ENCODE data around the gene MEF2C. TPM values are rescaled to one million over a fixed set of nuclear protein-coding genes. Genes with fewer than 3 reads are reported as not detected.

MEF2C gene
- total RNA-seq, 1 experiment from 2014 or later: 13.0 TPM

DNA sequence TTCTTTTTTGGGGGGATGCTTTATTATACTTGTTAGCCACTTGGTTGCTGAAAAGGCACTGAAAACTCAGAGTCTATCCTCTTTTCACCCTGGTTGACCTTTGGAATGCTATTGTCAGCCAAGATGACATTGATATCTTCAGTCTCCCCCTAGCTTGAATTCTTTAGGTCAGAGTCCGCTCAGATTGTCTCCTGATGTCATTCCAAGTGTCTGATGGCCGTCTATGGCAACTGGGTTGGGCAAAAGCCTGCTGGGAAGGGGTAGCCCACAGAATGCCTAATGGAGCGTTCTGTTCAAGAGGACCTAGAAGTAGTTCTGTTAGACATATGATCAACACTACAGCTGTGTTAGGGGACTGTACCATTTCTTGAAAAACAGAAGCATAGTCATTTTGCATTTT lies 9.7 kb upstream of the MEF2C start:
- H3K9ac ChIP-seq (ENCODE audit: low read length): no peak overlapping the region
- no peak overlapping the region for H3K4me2 ChIP-seq (ENCODE audit: low read length)
- CTCF ChIA-PET: no interaction called here
- H4K20me1 ChIP-seq (ENCODE audit: insufficient read depth): no peaks in the 10 kb centered on the region
- H3K4me1 ChIP-seq (ENCODE audit: control insufficient read depth in 1 of 2, insufficient read depth in 2 of 2, low read length in 2 of 2): no peaks in the 10 kb centered on the region
- no peaks in the 10 kb centered on the region for H3K79me2 ChIP-seq (ENCODE audit: insufficient read depth, low read length)
- H3K9me2 ChIP-seq (ENCODE audit: insufficient read depth): no peaks in the 10 kb centered on the region
- no peak for TF ChIP-seq POLR2A (IDR thresholded peaks at IDR 0.05; ENCODE audit: borderline replicate concordance, extremely low read depth, insufficient read depth, insufficient read length)
- TF ChIP-seq TCF7L2 (IDR thresholded peaks at IDR 0.05; ENCODE audit: borderline replicate concordance, extremely low read depth, insufficient read depth, insufficient read length): no peak
- no peak for TF ChIP-seq ELF1 (IDR thresholded peaks at IDR 0.05; ENCODE audit: borderline replicate concordance, low read depth)
- no peak for TF ChIP-seq POLR2AphosphoS5 (IDR thresholded peaks at IDR 0.05; ENCODE audit: low read depth, low read length)
- no peak for TF ChIP-seq CEBPB (IDR thresholded peaks at IDR 0.05; ENCODE audit: low read depth)
- no peak for TF ChIP-seq JUND (IDR thresholded peaks at IDR 0.05)
- H3K27ac ChIP-seq (ENCODE audit: low read depth, low read length): no peak overlapping the region
- DNase-seq (ENCODE audit: low read depth, low spot score): no peak
- no peak for ATAC-seq
- no TSS peak for BruUV-seq (replicated peaks)
- intact Hi-C loops (cut with micrococcal nuclease): no loop called here
- no peaks in the 10 kb centered on the region for H3K27me3 ChIP-seq (ENCODE audit: insufficient read depth, low read length)
- RAD21 ChIA-PET (ENCODE audit: low non-redundant PET in 1 of 2, low total read pairs in 2 of 2, uncharacterized antibody in 2 of 2, unreplicated experiment in 2 of 2): no interaction called here
- H3K9me3 ChIP-seq (ENCODE audit: control insufficient read depth in 1 of 2, insufficient read depth in 1 of 2, low read depth in 1 of 2, low read length in 2 of 2): no peaks in the 10 kb centered on the region
- no peaks in the 10 kb centered on the region for H3K36me3 ChIP-seq (ENCODE audit: control insufficient read depth in 1 of 2, insufficient read depth in 2 of 2, low read length in 2 of 2)
- H2AFZ ChIP-seq (ENCODE audit: low read depth, low read length, poor library complexity, severe bottlenecking): no peak overlapping the region
- H3K4me3 ChIP-seq (replicated peaks in 1 of 2; ENCODE audit: low read depth in 1 of 2, low read length in 2 of 2): no peak overlapping the region
- POLR2A ChIA-PET: no interaction called here

DNA sequence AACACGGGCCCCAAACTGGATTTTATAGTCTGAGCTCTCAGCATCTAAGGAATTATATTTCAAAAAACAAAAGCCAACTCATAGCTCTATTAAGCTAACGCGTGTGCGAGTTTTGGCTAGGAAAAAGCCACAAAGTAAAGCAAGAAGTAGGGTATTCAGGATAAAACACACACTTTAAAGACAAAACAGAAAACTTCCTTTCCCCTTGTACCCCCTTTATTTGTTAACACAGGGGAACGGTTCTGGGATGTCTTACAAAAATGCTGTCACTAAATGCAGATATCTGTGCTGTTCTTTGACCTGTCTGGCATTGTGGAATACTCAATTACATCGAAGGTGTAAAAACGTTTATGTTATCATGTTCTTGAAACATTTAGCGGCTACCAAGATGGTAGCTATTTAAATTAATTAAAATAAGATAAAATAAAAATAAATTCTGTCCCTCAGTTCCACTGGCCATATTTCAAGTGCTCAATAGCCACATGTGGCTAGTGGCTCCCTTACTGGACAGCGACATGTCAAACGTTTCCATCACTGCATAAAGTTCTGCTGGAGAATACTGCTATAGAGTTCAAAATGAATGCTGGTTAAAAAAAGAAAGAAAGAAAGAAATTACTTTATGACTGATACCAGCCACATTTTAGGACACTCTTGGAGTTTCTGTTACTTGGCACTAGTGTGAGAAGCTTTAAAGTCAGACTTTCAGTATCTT lies 7.2 kb upstream of the MEF2C start:
- Histone ChIP-seq H3K9ac (ENCODE audit: low read length) (no peak overlapping the region), H3K79me2 (ENCODE audit: insufficient read depth, low read length) (no peaks in the 10 kb centered on the region), H3K4me1 (ENCODE audit: control insufficient read depth in 1 of 2, insufficient read depth in 2 of 2, low read length in 2 of 2) (no peaks in the 10 kb centered on the region; a peak in 1 of 4 replicates), H3K4me3 (replicated peaks in 1 of 2; ENCODE audit: low read depth in 1 of 2, low read length in 2 of 2) (no peak overlapping the region), H2AFZ (ENCODE audit: low read depth, low read length, poor library complexity, severe bottlenecking) (no peak overlapping the region), H3K27me3 (ENCODE audit: insufficient read depth, low read length) (no peaks in the 10 kb centered on the region), H3K27ac (ENCODE audit: low read depth, low read length) (no peak overlapping the region), H3K9me2 (ENCODE audit: insufficient read depth) (no peaks in the 10 kb centered on the region), H3K9me3 (ENCODE audit: control insufficient read depth in 1 of 2, insufficient read depth in 1 of 2, low read depth in 1 of 2, low read length in 2 of 2) (no peaks in the 10 kb centered on the region), H3K36me3 (ENCODE audit: control insufficient read depth in 1 of 2, insufficient read depth in 2 of 2, low read length in 2 of 2) (no peaks in the 10 kb centered on the region), H4K20me1 (ENCODE audit: insufficient read depth) (no peaks in the 10 kb centered on the region), H3K4me2 (ENCODE audit: low read length) (no peak overlapping the region)
- ChIA-PET POLR2A (no interaction called here), RAD21 (ENCODE audit: low non-redundant PET in 1 of 2, low total read pairs in 2 of 2, uncharacterized antibody in 2 of 2, unreplicated experiment in 2 of 2) (no interaction called here), CTCF (no interaction called here)
- no peak for DNase-seq (ENCODE audit: low read depth, low spot score)
- no TSS peak for BruUV-seq (replicated peaks)
- intact Hi-C loops (cut with micrococcal nuclease): no loop called here
- ATAC-seq: no peak
- TF ChIP-seq REST (IDR thresholded peaks at IDR 0.05; ENCODE audit: low read depth) (no peak), EGR1 (IDR thresholded peaks at IDR 0.05; ENCODE audit: low read depth) (no peak), EZH2 (IDR thresholded peaks at IDR 0.05) (no peak), CEBPB (IDR thresholded peaks at IDR 0.05; ENCODE audit: low read depth) (no peak), CTCF (IDR thresholded peaks at IDR 0.05 in 2 of 3, conservative IDR thresholded peaks at IDR 0.05 in 1 of 3; ENCODE audit: borderline replicate concordance in 1 of 3, insufficient read depth in 1 of 3, low read depth in 2 of 3, low read length in 2 of 3) (no peak), POLR2A (IDR thresholded peaks at IDR 0.05; ENCODE audit: borderline replicate concordance, extremely low read depth, insufficient read depth, insufficient read length) (no peak), RAD21 (IDR thresholded peaks at IDR 0.05; ENCODE audit: low read depth) (no peak), YY1 (IDR thresholded peaks at IDR 0.05; ENCODE audit: extremely low read depth, insufficient replicate concordance, low read depth, low read length) (no peak), SIN3A (IDR thresholded peaks at IDR 0.05; ENCODE audit: low read depth) (no peak), SRF (IDR thresholded peaks at IDR 0.05; ENCODE audit: low read depth) (no peak), CBX3 (IDR thresholded peaks at IDR 0.05; ENCODE audit: low read depth) (no peak), ZFX (IDR thresholded peaks at IDR 0.05) (no peak), SP1 (IDR thresholded peaks at IDR 0.05; ENCODE audit: low read depth) (no peak)
